ENCODE measurements around the gene AHSA1.

AHSA1 gene

DNA sequence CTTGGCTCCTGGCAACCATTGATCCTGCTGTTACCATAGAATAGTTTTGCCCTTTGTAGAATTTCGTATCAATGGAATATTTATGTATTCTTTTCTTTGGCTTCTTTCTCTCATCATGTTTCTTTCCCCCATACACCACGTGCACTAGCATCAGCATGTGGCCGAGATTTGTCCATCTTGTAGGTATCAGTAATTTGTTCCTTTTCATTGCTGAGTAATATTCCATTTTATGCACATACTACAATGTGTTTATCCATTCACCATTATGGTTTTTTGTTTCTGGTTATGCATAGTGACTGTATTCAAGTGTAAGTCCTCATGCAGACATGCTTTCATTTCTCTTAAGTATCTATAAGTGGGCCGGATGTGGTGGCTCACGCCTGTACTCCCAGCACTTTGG is 45.2 kb downstream of the AHSA1 start:
- no peak for DNase-seq (ENCODE audit: extremely low spot score, insufficient read length, low read depth)
- FAIRE-seq = no peak

DNA sequence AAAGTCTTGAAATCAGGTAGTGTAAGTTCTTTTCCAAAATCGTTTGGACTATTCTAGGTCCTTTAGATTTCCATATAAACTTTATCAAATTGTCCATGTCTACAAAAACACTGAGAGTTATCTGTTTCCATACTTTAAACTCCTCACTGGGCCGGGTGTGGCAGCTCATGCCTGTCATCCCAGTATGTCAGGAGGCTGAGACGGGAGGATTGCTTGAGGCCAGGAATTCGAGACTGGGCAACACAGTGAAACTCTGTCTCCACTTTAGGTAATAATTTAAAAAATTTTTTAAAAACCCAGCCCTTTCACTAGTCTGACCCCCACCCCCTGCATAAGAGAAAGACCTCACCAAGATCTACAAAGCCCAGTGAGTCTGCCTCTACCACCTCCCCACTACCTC is 47.1 kb downstream of the AHSA1 start:
- FAIRE-seq = no peak
- no peak for DNase-seq (ENCODE audit: extremely low spot score, insufficient read length, low read depth)

DNA sequence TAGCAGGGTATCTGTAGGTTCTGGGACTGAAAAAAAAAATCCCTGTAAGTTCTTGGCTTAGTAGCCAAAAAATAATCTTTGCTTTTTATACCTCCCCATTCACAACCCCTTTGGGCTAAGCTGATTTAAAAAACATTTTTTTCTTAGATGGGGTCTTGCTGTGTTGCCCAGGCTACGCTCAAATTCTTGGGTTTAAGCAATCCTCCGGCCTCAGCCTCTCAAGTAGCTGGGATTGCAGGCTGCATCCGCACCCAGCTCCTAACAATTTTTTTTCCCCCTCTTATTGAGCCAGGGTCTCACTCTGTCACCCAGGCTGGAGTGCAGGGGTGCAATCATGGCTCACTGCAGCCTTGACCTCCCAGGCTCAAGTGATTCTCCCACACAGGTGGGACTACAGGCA is 49.9 kb downstream of the AHSA1 start:
- no peak for DNase-seq (ENCODE audit: extremely low spot score, insufficient read length, low read depth)

DNA sequence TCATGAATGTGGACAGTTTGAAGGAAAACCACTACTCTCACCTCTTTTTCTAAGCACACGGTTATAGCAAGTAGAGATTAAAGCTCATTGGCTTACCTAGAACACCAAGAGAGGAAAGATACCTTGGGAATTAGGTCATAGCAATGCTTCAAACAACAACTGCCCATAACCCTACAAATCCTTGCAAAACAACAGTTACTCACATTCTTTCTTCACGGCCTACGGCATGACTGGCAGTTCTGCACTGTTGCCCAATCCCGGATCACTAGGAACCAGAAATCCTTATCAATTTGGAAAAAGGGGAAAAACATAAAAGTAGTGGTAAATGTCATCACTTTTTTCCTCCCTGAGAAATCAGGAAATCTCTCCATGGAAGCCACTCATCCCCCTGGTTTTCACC is 50.4 kb downstream of the AHSA1 start:
- FAIRE-seq = no peak
- DNase-seq (ENCODE audit: extremely low spot score, insufficient read length, low read depth) = no peak

More for the DNA sequence above, 49.9 kb downstream of the AHSA1 start:
- FAIRE-seq = no peak

DNA sequence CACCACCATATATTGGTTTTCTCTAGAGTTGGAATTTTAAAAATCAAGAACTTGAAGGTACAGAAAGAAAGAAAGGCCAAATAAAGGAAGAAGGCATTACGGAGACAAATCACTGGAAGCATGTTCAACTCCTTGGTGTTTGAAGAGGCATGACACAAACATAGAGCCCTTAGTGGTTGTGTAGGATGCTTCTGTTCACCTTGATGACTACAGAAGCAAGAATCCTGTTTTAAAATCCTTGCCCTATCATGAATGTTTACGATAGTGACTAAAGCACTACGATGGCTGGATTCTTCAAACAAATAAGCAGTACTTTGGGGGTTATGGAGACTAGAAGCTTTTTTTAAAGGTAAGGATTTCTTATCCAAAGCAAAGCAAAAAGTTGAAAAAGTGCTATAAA is 51.0 kb downstream of the AHSA1 start:
- DNase-seq (ENCODE audit: extremely low spot score, insufficient read length, low read depth) = no peak
- no peak for FAIRE-seq

- FAIRE-seq = no peak
Observed at GRCh38 chr14:77509366-77509765, 51.5 kb downstream of the AHSA1 start.

GRCh38 chr14:77511486-77512162 is 53.7 kb downstream of the AHSA1 start:
- no peak for FAIRE-seq
- DNase-seq (ENCODE audit: extremely low spot score, insufficient read length, low read depth) = no peak

More at GRCh38 chr14:77509366-77509765, 51.5 kb downstream of the AHSA1 start:
- no peak for DNase-seq (ENCODE audit: extremely low spot score, insufficient read length, low read depth)

DNA sequence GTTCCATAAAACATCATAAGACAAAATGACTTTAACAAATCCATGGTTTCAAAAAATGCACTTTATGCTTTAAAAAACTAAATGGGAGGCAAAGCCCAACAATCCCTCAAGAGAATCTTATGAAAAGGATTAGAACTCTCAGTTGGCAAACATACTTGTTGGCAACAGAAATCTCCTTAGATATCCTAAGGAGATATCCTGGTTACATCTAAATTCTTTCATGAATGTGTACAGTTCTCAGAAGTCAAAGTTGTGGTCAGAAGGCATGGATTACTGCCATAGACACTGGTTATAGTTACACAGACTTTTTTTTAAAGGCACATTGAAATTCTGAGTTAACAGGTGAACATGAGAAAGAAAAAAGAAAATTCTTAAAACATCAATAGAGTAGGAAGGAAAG is 58.2 kb downstream of the AHSA1 start:
- DNase-seq (ENCODE audit: extremely low spot score, insufficient read length, low read depth) = no peak
- no peak for FAIRE-seq

All from GM18507 (cell line).